HG03280 (cell line): Measurements from ENCODE around the gene MALRD1.

Experiments used
- ATAC-seq: cut with Tn5 transposase; IDR thresholded peaks from one replicate; pipeline ENCODE4 v1.9.1; 2021; ENCODE audit warnings: mild to moderate bottlenecking, moderate library complexity; ENCODE audit not compliant: unreplicated experiment

MALRD1 gene

DNA sequence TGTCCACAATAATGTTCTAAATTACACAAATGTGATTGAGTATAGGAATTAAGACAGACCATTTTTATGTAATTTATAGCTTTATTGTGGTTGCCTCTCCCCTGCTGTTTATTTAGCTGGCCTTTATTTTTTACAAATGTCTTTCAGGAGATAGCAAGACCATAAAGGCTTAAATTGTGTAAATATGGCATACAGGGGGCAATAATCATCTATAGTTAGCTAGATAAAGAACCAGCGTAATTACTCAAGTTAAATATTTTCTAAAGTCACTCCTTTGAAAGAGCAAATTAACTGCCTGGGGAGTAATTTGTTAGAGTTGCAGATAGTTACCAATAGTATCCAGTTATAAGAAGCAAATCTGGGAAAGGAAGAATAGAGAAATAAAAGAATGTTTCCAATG, at the start of gene MALRD1:
MALRD1 (plus strand) TSS at position 313 of the 400 bp plus-strand sequence. CDS start 138 bp downstream, outside the sequence.
- ATAC-seq, result no peak

DNA sequence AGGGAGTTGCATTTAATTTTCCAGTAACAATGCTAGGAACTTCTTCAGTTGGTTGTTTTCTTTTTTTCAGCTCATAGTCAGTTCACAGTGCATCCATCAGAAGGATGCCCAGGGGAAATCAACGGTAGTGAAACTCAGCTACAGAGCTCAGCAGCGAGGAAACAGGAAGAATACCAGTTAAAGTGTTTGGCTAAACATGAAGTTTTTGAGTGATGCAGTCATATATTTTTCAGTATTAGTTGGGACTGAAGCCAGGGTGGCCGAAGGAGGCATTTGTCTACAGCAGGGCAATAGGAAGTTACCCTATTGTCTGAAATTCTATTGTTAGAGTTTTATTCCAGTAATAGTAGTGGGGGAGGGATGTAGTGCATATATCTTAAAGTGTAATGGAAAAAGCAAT, 45.3 kb upstream of the MALRD1 start:
- no peak for ATAC-seq

DNA sequence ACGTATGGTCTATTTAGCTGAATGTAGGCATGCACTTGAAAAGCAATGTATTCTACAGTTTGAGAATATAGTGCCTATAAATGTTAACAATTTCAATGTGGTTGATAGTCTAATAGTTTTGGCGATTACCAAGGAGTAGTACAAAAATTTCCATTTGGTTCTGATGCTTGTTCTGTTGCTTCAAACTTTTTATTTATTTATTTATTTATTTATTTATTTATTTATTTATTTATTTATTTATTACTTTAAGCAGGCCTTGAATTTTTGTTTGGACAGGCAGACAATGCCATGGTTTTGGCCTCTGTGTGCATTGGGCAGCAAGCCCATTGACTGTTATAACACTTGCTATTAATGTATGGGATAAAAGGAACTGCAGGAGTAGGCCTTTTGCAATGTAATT, 36.5 kb upstream of the MALRD1 start:
- ATAC-seq, result no peak

DNA sequence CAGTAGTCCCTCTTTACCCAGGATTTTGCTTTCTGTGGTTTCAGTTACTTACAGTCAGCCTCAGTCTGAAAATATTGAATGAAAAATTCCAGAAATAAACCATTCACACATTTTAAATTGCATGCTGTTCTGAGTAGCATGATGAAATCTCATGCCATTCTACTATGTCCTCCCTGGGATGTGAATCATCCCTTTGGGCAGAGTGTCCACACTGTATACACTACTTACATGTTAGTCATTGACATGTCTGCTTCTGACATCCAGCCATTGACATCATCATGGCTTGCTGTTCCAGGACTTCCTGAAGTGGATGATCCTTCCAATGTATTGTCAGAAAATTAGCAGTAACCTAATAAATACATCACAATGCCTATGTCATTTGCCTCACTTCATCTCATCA, 34.6 kb upstream of the MALRD1 start:
- no peak for ATAC-seq

DNA sequence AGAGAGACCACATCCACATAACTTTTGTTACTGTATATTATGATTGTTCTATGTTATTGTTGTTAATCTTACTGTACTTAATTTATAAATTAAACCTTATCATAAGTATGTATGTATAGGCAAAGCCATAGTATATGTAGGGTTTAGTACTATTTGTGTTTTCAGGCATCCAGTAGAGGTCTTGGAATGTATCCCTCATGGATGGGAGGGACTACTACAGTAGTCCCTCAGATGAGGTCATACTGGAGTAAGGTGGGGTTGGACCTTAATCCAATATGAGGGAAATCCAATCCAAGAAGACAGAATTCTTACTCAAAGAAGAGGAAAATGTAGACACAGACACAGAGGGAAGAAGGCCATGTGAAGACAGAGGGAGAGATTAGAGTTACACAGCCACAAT, 34.1 kb upstream of the MALRD1 start:
- no peak for ATAC-seq

DNA sequence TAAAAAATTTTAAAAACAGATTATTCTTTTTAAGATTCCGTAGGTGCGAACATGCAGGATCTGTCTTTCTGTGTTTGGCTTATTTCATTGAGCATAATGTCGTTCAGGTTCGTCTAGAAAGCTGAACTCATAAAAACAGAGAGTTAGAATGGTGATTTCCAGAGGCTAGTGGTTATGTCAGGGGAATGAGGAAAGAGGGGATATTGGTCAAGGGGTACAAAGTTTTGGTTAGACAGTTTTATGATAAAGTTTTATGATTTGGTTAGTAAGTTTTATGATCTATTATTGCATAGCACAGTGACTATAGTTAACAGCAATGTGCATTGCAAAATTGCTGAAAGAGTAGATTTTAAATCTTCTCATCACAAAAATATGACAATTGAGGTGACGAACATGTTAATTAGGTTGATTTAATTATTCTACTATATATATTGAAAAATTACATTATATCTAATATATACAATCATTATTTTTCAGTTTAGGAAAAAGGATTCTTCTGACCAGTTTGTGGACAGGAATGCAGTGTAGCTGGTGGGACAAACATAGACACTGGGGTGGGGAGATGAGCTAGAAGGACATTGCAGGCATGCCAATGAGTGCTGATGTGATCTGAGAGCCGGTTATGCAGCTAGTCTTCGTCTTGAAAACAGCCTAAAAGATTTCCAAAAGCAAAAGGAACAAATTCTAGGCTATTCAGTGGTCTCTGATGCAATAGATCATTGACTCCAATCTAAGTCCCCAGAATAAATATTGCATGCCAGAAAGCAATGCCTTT, 31.3 kb upstream of the MALRD1 start:
- no peak for ATAC-seq

DNA sequence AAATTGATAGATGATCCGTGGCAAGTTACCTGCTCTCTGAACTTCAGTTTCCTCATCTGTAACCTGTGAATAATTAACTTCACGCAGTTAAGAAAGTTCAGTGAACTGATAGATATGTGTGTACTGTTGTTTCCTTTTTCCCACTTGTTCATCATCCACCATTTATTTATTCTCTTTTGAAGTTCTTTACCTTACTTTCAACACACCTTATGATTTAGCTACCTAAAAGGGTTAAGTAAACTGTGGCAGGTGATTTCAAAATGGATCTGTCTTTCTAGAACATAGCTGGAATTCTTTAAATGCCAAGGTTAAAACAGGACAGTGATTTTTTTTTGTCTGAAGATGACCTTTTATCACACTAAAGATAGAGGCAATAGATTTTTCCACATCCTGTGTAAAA, 27.4 kb upstream of the MALRD1 start:
- ATAC-seq, result no peak

DNA sequence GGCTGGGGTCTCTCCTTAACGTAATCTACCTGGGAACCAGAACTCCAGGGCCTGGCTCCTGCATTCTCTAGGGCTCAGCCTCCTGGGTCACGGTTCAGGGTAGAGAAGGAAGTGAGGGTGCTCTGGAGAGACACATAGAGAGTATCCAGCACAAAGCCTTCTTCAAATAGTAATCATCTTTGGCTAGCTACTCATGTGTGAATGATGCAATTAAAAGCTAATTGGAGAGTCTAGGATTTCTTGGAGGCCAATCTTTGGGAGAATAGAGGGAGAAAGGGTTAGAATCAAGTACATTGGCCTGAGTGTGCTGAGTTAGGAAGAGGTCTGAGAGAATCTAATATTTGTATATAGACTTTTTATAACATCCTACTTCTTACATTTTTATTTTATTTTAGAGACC, 24.0 kb upstream of the MALRD1 start:
- no peak for ATAC-seq

DNA sequence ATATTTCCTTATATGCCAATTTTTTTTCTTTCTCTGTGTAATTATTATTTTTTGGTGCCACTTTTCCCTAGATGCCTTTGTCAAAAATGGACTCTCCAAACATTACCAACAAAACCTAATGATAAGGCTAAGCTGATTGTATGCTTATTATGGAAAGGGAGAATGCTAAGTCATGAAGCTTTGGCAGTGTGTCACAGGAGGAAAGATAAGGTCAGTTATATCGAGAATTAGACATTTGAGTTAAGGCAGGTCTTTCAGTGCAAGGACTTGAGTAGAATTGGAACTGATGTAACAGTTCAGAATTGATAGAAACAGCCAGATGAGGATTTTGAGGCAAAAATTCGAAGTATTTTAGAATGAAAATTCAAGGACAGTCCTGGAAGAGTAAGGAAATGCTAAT, 16.8 kb upstream of the MALRD1 start:
- ATAC-seq, result no peak

DNA sequence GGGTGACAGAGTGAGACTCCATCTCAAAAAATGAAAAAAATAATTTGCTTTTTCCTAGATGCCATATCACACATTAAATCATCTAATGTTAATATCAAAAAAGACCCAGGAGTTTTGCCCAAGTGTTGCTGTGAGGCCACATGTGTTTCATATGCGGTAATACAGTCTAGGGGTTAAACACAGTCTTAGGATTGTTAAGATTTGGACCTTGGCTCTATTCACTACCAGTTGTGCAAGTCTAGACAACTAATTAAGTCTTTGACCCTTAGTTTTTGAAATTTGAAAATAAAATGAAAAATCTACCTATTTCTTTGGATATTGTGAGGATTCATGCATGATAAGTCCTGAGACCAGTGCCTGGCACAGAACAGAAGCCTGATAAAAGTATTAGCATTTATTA, 14.9 kb upstream of the MALRD1 start:
- no peak for ATAC-seq

DNA sequence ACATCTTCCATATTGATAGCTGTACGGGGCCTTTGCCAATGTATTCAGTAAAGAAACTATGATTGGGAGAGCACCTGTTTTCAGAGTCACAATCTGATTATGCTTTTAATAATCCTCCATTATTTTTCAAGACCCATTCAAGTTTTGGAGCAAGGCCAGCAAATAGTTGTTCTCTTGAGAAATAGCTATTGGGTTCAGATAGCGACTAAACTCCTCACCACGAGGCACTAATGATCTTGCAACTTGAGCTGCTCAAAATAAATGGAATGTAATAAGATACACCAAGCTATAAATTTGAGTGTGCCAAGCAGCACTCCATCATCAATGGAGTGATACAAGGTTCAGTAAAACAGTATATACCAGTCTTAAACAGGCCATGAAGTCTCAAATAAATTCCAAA, 7.4 kb upstream of the MALRD1 start:
- ATAC-seq, result no peak

DNA sequence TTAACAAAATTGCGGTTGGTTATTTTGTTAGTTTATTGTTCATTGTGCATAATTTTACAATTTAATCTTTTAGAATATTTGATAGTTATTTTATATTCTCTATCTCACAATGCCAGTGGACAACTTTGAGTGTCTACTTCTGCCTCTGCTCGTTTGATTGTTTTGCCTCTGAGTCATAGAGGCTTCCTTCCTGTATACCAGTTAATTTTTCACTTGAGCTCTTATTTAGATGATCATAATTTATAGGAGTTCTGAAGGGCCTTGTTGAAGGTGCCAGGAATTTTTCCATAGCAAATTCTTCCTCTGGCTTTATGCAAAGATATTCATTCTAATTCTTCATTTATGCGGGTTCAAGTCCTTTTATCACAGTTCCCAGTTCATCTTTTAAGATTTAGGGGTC, 5.2 kb upstream of the MALRD1 start:
- ATAC-seq, result no peak

DNA sequence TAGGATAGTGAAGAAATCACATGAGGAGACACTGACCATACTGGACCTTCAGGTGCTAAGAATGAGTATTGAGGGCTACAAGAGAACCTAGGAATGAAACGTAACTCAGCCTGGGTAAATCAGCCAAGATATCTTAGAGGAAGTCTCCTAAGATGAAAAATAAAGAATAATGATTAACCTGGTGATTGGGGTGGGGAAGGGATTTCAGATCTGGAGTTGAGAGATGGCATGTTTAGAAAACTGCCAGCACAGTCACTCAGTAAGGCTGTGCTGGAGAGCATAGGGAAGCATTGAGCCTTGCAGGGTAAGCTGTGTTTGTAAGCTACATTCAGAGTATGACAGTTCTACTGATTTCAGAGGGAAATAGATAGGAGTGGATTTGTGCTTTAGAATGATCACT, 1.9 kb upstream of the MALRD1 start:
- ATAC-seq, result no peak

DNA sequence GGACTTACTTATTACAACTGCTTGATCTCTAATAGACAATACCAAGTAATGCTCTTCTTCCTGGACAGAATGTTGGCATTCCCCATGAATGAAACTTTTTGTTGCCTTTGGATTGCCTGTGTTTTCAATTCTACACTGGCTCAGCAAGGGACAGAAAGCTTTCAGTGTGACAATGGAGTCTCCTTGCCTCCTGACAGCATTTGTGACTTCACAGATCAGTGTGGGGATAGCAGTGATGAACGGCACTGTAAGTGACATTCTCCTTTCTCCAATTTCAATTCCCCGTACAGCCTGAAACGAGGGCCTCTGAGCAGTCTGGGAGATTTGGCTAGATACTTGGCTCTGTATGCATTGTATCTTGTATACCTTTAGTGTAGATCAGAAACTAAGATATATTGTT, 290 bp downstream of the MALRD1 start:
- no peak for ATAC-seq

DNA sequence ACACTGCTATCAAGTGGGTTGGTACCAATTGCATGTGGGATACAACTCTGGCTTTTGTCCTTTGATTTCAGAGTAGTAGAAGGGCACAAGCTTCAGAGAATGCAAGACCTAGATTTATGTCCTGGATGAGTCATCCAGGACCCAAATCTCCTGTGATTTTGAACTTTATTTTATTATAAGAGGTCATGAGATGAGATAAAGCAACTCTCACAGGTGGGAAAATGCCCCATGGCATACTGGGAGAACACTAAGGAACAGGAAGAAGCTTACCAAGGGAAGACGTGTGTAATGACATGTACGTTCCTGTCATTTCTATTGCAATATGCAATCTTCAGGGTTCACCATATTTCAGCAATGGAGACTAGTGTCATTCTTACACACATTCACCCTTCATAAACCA, 966 bp downstream of the MALRD1 start:
- no peak for ATAC-seq

DNA sequence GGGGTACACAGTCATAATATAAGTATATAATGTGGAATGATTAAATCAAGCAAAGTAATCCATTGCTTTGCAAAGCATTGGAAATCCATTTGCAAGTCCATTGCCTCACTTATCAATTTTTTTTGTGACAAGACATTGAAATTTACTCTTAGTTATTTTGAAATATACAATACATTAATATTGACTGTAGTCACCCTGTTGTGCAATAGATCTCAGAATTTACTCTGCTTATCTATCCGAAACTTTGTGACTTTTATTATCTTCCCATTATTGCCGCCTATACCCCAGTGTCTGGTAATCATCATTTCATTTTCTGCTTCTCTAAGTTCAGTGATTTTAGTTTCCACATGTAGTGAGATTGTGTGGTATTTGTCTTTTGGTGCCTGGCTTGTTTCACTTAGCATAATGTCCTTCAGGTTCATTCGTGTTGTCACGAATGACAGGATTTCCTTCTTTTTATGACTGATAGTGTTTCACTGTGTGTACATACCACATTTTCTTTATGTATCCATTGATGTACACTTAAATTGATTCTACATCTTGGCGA, 5.8 kb downstream of the MALRD1 start:
- no peak for ATAC-seq

DNA sequence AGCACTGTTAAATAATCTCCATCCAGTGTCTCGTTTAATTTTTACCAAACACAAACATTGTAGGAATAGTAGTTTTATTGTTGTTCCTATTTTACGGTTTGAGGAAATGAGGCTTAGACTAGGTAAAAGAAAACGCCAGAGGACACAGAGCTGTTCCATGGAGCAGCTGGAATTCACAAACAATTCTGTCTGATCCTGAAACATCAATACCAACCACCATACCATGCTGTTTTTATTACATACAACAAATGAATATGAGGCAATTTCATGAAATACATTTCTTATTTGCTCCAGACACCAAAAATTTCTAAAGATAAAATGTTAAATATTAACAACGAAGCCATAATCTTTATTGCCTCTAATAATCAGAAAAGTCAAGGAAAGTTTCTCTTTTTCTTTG, 9.4 kb downstream of the MALRD1 start:
- no peak for ATAC-seq

DNA sequence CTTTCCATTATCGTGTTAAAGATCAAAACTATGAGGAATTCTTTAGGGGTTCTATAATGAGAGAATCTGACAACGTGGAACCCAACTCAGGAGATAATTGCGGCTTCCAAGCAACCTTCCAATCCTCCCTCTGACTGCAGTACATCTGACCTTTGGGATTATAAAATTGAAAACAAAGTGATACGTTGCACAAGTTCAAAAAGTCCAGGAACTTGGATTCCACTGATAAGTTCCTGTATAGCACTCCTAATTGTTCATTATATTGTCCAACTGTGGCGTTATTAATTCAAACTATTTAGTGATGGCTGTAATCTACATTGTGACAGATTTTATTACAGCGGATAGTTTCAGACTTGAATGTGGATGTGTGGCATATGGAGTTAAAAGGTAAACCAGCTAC, 15.4 kb downstream of the MALRD1 start:
- ATAC-seq, result no peak

DNA sequence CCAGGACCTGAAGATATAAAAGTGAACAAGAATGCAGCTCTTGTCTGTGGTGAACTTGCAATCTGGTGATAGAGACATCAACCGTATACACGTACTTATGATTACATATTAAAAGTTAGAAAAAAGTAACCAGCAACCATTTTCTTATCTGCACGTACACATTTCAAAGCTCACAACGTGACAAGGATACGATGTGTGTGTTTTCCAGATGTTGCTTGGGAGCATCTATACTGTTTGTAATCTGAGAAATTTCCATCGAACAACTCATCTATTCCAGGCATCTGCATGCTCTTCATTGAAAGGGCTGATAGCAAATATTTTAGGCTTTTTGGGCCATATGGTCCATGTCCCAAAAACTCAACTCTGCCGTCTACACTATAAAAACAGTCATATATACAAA, 23.3 kb downstream of the MALRD1 start:
- no peak for ATAC-seq

DNA sequence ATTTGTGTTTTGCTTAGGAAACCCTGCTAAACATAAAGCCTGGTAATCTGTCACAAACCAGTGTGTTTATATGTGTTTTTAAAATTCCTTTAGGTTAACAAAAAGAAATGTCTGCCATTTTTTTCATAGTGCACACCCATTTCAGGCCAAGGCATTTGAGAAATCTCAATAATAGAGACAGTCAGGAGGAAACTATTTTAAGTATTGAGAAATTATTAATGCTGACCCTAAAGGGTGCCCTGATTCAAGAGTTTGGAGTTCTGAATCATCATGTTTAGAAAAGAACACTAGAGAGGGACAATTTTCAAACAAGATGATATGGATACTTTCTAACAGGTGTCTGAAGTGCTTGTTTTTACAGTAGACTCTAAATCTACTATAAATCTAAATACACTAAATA, 28.7 kb downstream of the MALRD1 start:
- ATAC-seq, result no peak

DNA sequence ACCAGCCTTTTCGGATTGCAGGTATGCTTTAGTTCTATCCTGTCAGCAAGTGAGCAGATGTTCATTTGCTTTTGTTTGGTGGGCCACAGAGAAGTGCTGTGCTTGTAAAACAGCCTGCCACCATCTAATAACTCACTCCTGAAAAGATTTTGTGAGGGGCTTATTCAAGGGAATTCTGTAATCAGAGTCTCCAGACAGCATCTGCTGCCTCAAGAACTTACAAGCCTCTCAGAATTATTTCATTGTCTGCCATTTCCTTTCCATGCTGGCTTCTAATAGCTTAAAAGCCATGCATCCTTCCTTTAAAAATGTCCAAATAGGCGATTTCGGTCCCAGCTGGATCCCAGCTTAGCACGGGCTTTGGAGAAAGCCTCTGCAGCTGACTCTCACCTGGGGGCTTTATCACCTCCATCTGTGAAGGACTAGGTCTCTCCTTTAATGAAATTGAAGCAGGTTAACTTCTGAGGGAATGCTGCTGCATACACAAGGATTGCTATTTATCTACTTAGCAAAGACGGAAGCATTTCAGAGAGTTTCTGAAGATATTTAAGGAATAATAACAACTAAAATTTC, 48.0 kb downstream of the MALRD1 start:
- no peak for ATAC-seq

DNA sequence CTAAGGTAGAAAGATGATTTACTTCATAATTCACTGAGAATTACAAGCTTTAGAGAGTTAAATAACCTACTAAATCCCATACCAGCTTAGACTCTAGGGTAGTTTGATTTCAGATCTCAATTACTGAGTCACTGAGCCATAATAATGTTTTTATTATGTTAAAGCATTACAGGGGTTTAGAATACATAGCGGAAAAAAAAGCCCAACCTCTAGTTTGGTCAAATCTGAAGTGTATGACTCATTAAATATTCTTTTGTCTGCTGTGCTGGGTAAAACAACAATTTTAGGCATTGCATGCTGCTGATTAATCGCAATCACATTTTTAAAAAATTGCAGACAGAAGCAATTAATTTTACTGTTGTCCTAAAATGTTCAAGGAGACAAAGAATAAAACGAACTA, 48.5 kb downstream of the MALRD1 start:
- no peak for ATAC-seq

DNA sequence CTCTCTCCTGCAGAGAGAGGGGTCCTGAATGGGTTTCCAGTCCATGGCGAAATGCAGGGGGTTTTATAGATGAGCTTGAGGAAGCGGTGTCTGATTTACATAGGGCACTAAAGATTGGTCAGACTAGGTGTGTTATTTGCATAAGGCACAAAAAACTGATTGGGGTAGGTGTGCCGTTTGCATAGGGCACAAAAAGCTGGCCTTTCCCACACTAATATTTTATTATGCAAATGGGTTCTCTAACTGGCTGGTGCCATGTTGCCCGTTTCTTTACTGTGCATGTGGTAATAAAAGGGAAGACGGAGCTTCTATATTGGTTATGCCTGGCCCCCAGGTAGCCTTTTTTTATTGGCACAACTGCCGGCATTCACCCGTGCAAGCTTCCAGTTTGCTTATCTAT, 50.2 kb downstream of the MALRD1 start:
- ATAC-seq, result no peak
